HTERT RPE-1 (cell line): Measurements from ENCODE around the gene OMA1.
"Not testable (repeated sequence)": the region's sequence is repeated elsewhere in the genome, so short reads cannot be mapped to it uniquely, and the experiment has no call there.

Source experiments
- in situ Hi-C: fragments of 300-500 bp; cut with MboI; formaldehyde crosslinking; loops from 4 replicates; pipeline ENCODE4 v1.14.3; 2020; ENCODE audit warnings: low sequenced_read_pairs

OMA1 gene

DNA sequence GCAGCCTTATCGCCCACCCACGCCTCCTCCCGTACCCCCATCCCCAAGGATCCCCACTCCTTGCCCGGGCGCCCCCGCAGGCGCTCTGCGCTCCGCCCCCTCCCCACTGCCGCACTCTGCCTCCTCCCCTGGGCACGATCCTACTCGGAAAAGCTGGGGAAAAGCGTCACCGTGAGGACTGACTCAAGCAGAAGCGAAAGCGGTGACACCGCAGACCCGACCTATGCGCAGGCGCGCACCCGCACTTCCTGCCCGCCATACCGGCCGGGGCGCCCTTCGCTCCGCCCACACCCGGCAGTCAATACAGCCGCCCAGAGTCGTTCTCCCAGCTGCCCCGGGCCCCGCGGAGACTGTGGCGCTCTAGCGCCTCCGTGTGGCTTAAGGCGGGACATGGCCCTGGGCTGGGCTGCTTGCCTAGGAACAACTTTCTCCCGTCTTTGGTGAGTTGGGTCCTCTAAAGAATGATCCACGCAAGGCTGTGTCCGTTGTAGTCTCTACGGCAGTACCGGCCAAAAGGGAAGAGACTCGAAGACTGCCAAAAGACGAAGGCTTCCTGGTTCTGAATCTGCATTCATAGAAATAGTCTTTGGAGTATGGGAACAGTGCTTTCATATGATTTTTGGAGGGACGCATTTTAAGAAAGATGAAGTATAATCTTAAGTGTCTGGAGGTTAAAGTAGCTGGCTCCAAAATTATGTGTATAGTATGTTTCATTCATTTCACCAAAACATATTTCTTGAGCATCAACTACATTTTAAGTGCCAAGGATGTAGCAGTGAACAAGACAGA is at the start of gene OMA1:
Gene OMA1, minus strand, starts transcription at position 207 of the 789 bp plus-strand sequence. CDS start 7,432 bp downstream, outside the sequence.
- in situ Hi-C loops: no loop called here

DNA sequence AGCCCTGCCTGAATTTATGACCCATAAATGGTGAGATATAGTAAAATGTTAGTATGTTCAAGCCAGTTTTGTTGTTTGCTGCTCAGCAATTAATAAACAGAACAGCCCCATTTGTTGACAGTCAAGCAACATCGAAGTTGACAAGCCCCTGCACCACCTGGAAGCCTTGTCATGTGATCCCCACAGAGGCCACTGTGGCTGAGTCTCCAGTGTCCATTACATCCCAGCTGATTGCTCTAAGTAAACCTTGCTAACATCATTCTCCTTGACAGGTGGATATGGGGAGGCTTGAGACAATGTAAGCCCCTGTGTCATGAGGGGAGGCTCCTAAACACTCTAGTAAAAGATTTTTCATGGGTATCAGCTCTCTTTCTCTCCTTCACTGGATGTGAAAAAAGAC is 48.0 kb upstream of the OMA1 start:
- in situ Hi-C loops: no loop called here

DNA sequence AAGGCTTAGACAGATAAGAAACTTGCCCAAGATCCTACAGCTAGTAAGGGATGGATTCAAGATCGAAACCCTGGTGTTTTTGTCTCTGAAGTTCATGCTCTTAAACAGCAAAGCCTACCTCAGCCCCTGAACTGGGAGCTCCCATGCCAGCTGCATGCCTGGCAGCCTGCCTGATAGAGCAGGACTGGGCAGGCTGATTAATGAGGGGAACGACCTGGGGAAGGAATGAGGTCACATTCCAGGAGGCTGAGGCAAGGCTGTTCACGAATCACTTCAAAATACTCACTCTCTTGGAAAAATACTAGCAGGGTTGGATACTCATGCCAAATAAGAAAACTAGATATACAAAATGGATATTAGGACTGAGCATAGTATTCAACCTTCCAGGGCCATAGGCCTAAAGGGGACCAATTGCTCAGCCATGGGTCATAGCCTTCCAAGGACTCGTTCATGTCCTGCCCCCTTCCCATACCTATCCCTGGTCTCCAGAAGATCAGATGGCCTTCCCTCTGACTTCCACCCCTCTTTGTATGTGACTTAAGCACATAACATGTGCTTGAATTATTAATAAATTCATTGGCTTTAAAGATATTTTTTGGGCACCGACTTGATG is 46.1 kb upstream of the OMA1 start:
- in situ Hi-C loops: no loop called here

DNA sequence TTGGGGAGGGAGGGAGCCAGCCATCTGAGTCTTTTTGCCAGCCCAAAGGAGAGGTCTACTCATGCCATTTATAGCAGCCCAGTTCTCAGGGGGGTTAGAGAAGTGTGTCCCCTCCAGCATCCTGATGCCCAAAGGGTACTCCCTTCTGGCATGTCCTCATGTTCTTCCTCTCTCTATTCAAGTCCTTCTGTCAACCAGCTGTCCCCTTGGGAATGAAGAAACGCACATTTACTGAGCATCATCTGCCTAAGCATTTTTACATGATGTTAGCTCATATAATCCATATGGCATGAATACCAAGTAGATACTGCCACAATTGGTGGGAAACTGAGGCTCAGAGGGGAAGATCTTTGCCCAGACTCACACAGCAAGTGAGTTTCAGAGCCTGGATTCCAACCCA is 45.3 kb upstream of the OMA1 start:
- in situ Hi-C loops: no loop called here

DNA sequence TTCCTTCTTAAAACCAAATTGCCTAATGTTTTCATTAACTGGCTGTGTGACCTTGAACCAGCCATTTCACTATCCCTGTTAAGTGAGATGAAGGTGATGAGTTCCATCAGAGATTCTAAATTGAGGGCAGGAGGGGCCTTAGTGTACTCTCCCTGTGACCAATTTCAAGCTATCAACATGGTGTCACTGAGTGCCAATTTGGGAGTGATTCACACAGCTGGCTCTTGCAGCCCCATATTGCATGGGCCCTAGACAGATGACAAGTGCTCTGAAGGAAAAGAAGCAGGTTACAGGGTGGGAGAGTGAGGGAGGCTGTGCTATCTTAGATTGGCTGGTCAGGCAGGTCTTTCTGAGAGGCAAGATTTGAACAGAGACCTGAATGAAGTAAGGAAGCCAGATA is 43.5 kb upstream of the OMA1 start:
- in situ Hi-C loops: no loop called here

DNA sequence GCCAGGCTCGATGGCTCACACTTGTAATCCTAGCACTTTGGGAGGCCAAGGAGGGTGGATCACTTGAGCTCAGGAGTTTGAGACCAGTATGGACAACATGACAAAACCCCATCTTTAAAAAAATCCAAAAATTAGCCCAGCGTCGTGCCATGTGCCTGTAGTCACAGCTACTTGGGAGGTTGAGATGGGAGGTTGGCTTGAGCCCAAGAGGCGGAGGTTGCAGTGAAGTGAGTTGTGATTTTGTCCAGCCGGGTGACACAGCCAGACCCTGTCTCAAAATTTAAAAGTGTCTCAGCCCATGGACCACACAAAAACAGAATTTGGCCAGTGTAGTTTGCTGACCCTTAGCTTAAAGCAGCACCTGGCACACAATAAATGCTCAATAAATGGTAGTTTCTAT is 41.9 kb upstream of the OMA1 start:
- in situ Hi-C loops: no loop called here

DNA sequence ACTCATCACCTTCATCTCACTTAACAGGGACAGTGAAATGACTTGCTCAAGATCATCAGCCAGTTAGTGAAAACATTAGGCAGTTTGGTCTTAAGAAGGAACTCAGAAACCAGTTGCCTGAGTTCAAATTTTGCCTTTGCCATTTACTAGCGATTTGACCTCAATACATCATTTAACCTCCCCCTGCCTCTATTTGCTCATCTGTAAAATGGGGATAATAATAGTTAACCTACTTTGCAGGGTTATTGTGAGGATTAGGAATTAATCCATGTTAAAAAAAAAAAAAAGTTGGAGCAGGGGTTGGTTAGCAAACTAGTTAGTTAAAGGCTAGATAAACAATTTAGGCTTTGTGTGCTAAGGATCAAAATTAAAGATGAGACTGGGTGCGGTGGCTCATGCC is 41.1 kb upstream of the OMA1 start:
- in situ Hi-C loops: no loop called here

DNA sequence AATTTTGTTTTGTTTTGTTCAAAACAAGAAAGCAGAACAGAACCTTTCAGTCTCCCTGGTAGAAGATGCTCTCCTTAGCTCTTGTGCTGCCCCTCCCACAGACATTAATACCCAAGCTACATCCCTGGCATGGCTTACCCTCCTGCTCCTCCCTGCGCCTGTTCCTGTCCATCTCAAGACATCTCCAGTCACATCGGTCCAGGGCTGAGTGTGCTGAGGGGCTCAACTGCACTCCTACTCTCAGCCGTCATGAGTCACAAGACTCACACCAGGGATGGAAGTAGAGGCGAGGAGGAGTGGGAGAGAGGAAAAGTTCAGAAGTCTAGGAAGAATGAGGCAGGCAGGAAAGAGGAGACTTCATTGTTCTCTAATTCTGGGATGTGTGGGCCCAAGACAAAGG is 39.7 kb upstream of the OMA1 start:
- in situ Hi-C loops: no loop called here

DNA sequence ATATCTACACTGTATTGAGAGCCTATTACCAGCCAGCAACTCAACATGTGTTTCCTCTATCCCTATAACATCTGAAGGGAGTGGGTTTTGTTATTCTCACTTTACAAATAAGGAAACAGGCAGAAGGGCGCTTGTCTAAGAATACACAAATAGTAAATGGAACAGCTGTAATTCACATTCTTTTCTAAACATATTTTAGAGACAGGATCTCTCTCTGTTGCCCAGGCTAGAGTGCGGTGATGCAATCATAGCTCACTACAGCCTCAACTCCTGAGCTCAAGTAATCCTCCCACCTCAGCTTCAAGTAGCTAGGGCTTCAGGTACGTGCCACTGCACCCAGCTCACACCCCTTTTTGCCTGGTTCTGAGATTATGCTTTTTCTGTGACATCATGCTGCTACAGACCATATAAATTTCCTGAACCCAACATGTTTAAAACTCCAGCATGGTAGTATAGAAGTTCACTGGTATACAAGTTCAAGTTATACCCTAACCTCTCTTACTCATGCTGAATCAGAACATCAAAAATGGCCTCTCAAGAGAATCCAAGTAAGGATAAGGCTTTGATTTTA is 39.1 kb upstream of the OMA1 start:
- in situ Hi-C loops: no loop called here

DNA sequence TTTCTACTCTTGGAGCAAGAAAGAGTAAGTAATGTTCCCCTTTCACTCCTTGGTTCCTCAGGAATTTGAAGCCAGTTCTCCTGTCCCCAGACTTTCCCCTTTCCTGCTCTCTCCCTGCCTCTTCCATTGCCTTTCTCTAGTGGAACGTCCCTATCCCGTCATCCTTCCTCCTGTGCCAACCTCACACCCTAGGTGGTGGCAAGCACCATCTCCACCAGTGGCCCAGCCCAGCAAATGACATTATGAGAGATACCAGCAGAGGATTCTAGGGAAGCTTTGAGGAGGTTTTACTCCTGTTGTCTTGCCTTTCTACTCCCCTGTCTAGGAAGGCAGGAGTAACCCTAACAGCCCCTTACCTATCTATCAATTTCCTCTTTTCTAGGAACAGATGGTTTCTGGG is 38.6 kb upstream of the OMA1 start:
- in situ Hi-C loops: no loop called here

DNA sequence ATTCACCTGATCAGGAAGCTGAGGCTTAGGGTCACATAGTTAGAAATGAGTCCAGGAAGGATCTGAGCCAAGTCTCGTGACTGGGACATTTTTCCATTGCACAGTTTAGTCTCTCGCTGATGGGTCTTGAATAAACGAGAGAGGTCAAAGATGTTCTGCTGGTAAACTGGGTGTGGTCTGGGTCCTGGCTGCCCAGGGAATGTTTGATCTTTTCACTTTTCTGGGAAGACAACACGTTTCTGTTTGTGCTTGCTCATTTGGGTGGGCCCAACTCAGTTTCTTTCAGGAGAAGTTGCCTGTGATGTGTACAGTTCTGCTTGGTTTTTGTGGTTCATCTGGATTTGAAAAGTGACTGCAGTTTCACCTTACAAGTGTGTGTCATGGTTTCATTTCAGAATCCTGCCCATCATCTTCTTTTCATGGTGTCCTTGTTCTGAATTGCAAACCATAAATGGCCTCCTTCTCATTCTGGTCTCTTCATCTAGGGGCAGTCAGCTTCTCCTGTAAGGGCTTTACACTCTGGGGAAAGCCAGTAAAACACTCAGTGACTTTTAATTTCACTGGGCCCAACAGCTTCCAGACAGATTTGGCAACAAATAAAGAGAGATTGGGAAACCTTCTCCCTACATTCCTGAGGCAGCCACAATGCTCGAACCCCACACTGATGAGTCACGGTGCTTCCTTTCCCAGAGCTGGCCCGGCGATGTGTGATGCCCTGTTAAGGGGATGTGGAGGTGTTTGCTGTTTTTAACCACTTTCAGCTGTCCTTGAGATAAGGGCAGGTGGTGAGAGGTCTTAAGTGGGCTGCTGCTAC is 37.8 kb upstream of the OMA1 start:
- in situ Hi-C loops: no loop called here

DNA sequence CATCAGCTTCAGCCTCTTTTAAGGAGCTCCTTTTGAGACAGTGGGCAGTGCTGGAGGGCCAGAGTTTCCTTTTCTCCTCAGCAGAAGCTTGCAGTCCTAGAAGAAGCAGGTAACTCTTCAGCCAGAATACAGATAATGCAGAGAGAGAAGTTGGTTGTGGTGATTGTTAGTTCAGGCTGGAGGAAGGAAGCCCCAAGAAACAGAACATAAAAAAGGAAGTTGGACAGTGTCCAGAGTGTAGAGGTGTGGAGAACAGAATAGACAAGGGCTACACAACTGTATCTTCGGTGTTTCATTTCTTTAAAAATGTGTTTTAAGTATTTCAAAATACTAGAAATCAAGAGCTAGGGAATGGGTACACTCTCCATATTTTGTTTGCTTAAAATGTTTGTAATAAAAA is 37.0 kb upstream of the OMA1 start:
- in situ Hi-C loops: no loop called here

DNA sequence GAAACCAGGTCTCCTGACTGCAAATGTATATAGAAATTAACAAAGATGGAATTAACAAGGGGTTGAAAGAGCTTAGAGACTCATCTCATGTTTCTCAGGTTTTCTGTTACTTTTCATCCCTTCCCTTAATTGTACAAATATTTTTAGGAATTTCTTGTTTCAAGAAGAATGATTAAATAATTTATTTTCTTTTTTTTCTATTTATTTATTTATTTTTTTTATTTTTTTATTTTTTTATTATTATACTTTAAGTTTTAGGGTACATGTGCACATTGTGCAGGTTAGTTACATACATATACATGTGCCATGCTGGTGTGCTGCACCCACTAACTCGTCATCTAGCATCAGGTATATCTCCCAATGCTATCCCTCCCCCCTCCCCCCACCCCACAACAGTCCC is 35.6 kb upstream of the OMA1 start:
- in situ Hi-C loops: not testable (repeated sequence)

DNA sequence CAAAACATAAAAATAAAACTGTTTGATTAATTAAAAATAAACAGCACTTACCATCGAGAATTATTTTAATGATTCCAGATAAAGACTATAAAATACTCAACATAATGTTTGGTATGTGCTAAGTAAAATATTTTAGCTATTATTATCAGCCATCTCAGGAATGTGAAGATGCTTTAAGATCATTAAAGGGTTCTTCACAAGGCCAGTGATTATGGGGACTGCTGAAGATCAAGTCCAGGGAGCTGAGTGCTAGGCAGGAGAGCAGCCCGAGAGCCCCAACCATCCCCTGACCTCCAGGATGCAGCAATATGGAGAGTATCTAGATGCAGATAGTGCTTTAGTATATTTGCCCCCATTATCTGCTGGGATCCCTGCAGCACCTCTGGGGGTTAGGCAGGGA is 35.1 kb upstream of the OMA1 start:
- in situ Hi-C loops: no loop called here

DNA sequence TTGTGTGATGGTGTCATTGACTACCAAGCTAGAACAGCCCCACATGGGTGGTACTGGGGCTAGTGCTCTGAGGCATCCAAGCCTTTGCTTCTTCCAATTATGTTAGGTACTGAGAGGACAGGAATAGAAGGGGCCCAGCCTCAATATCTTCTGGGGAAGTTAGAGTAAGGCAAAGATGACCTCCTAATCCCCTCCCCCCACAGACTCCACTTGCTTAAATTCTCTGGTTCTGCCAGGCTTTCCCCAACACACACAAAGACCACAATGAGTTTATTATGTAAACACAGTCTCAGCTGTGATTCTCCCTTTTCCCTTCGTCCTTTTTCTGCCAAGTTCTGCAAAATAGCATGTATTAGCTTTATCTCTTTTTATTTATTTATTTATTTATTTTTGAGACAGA is 33.7 kb upstream of the OMA1 start:
- in situ Hi-C loops: no loop called here

DNA sequence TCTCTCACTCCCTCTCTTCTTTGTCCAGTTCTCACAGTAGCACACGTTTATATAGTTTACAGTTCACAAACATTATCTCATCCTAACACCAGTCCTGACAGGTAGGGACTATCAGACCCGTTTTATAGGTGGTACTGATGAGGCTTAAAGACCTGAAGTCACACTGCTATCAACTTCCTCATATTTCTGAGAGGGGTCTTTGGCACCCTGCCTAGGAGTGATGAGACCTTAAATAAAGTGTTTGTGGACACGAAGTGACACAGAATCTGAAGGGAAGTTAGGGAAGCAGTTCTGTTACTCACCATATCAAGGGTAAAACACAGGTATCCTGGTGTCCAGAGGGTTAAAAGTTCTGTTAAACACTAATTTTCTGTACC is 31.1 kb upstream of the OMA1 start:
- in situ Hi-C loops: no loop called here

DNA sequence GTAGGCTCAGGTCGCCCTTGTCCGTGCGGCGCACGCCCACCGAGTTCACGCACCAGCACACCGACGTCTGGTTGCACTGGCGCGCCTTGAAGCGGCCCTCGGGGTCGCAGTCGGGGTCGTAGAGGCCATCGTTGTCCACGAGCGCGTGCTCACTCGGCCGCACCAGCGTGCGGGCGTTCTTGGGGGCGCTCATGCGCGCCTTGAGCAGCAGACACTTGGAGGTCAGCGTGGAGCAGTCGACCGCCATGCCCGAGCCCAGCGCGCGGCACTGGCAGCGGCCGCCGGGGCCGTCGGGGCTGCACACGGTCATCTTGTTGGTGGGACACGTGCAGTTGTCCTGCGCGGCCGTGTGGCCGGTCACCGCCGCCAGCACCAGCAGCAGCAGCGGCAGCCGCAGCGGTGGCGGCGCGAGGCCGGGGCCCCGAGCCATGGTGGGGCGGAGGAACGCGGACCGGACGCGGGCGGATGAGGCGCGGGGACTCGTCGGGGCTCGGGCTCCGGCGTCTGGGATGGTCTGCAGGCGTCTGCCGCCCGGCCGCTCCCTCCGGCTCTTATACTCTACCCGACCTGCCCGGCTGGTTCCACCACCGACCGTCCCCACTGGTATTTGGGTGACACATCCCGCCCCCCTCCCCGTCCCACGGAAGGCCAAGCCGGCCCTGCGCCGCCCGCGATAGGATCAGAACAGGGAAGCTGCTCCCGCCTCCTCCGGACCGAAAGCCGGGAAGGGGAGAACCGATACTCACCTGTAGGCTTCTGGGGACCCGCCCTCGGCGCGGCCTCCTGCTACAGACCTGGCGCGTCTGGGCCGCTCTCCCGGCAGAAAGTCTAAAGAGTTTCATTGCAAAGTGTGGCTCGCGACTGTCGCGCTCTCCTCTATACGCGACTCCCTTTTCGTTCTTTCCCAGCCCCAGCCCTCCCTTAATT is 30.5 kb upstream of the OMA1 start, which contains the start of gene TACSTD2:
Gene TACSTD2, minus strand, starts transcription at position 526 of the 927 bp plus-strand sequence. Its CDS starts 96 bp downstream, at position 430.
- in situ Hi-C loops: no loop called here

DNA sequence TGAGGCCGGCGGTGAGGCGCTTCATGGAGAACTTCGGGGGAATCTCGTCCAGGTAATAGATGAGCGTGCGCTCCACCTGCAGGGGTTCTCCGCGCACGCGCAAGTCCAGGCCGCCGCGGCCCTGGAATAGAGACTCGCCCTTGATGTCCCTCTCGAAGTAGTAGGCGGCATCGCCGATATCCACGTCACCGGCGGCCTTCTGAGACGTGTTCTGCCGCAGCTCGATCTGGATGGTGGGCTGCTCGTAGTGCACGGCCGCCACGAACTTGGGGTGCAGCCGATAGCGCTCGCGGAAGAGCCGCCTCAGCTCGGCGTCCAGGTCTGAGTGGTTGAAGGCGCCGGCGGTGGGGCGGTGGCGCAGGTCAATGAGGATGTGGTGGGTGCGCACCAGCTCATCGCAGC is 29.8 kb upstream of the OMA1 start:
- in situ Hi-C loops: no loop called here

DNA sequence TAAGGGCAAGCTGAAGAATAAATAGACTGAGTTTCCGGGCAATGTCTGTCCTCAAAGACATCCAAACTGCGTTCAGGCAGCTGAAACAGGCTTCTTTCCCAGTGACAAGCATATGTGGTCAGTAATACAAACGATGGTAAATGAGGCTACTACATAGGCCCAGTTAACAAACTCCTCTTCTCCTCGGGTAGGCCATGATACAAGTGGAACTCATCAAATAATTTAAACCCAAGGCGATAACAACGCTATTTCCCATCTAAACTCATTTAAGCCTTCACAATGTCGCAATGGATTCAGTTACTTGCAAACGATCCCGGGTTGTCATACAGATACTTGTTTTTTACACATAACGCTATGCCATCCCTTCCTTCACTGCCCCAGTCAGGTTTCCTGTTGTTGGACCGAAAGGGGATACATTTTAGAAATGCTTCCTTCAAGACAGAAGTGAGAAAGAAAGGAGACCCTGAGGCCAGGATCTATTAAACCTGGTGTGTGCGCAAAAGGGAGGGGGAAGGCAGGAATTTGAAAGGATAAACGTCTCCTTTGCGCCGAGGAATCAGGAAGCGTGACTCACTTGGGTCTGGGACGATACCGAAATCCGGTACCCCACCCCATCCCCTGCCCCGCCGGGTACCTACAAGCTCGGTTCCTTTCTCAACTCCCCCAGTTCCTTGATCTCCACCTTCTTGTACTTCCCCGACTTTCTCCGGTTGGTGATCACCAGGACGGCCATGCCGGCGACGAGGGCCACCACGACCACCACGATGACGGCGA is 29.2 kb upstream of the OMA1 start:
- in situ Hi-C loops: no loop called here

DNA sequence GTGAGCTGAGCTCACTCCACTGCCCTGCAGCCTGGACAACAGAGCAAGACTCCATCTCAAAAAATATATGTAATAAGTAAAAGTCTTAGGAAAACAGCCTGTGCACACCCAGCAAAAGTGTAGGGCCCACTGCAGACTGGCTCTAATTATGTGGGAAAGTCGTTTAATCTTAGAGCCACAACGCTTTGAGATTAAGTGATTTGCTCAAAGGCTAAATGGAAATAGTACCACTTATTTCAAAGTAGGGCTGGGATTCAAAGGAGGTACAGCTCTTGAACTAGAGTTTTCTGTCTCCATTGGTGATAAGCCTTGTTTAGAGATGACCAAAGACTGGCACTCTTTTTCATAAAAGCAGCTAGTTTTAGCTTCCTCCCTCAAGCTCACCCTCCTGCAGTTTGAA is 28.3 kb upstream of the OMA1 start:
- in situ Hi-C loops: no loop called here
